ENCODE data around the gene PRPS1. TPM values are rescaled to one million over a fixed set of nuclear protein-coding genes. Genes with fewer than 3 reads are reported as not detected.

Gene PRPS1
- total RNA-seq, 6 experiments from 2014 or later, result 23.8 to 38.6 (median 26.0) TPM

DNA sequence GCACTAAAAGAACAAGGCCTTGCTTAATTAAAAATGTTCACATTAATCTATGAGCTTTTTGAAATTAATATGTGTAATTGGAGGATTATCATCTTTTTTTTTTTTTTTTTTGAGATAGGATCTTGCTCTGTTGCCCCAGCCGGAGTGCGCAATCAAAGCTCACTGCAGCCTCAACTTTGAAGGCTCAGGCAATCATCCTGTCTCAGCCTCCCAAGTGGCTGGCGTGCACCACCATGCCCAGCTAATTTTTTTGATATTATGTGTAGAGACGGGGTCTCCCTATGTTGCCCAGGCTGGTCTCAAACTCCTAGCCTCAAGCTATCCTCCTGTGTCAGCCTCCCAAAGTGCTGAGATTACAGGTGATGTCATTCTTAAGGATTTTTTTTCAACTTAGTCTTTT lies 20.0 kb downstream of the PRPS1 start:
- Histone ChIP-seq H3K9me3 (no peaks in the 10 kb centered on the region), H3K4me3 (no peak overlapping the region), H3K27ac (no peak overlapping the region), H3K27me3 (no peaks in the 10 kb centered on the region), H3K36me3 (peaks cover 0 to 8% (median 3%) of the 10 kb centered on the region in 4 donors), H3K4me1 (no peaks in the 10 kb centered on the region)
- DNase-seq (no peak), ATAC-seq (no peak)
- TF ChIP-seq, protein P1, sequence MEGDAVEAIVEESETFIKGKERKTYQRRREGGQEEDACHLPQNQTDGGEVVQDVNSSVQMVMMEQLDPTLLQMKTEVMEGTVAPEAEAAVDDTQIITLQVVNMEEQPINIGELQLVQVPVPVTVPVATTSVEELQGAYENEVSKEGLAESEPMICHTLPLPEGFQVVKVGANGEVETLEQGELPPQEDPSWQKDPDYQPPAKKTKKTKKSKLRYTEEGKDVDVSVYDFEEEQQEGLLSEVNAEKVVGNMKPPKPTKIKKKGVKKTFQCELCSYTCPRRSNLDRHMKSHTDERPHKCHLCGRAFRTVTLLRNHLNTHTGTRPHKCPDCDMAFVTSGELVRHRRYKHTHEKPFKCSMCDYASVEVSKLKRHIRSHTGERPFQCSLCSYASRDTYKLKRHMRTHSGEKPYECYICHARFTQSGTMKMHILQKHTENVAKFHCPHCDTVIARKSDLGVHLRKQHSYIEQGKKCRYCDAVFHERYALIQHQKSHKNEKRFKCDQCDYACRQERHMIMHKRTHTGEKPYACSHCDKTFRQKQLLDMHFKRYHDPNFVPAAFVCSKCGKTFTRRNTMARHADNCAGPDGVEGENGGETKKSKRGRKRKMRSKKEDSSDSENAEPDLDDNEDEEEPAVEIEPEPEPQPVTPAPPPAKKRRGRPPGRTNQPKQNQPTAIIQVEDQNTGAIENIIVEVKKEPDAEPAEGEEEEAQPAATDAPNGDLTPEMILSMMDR (IDR thresholded peaks at IDR 0.05), result no peak
- no peak for TF ChIP-seq POLR2A (IDR thresholded peaks at IDR 0.05)
- 89% methylated on average over 4 of the region's 4 CpGs for WGBS (ENCODE audit: insufficient coverage, low coverage, low lambda C conversion rate, missing lambda C conversion rate)
- intact Hi-C loops (cut with DNase I), result no loop called here

DNA sequence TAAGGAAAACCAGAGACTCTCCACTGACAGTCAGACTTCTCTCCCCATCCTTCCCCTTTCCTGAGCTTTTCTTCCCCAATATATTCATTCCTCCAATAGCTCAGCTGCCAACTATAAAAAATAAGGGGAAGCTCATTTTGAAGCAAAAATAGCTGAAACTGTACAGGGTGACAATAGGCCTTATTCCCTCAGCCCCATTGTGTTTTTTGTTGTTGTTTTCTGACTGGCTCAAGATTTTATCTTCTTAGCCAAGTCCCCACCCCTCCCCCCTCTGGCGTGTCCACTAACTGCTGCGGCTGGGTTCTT lies 26.2 kb downstream of the PRPS1 start:
- Histone ChIP-seq H3K27ac (no peak overlapping the region), H3K36me3 (peaks cover 0 to 5% (median 0%) of the 10 kb centered on the region in 4 donors), H3K4me1 (no peaks in the 10 kb centered on the region), H3K4me3 (no peak overlapping the region), H3K9me3 (no peaks in the 10 kb centered on the region), H3K27me3 (no peaks in the 10 kb centered on the region)
- ATAC-seq (peak in 1 of 4 donors; percentile 34), DNase-seq (no peak)
- WGBS (ENCODE audit: insufficient coverage, low coverage, low lambda C conversion rate, missing lambda C conversion rate), result 27% methylated on average over 2 of the region's 2 CpGs
- intact Hi-C loops (cut with DNase I), result loop anchor here in 1 of 2 donors (10.0 kb wide), 1 partner anchor 120 kb away; the partner anchor contains the start of genes NCBP2L and TSC22D3
- TF ChIP-seq, protein P1 (IDR thresholded peaks at IDR 0.05), result no peak
- TF ChIP-seq POLR2A (IDR thresholded peaks at IDR 0.05), result no peak

DNA sequence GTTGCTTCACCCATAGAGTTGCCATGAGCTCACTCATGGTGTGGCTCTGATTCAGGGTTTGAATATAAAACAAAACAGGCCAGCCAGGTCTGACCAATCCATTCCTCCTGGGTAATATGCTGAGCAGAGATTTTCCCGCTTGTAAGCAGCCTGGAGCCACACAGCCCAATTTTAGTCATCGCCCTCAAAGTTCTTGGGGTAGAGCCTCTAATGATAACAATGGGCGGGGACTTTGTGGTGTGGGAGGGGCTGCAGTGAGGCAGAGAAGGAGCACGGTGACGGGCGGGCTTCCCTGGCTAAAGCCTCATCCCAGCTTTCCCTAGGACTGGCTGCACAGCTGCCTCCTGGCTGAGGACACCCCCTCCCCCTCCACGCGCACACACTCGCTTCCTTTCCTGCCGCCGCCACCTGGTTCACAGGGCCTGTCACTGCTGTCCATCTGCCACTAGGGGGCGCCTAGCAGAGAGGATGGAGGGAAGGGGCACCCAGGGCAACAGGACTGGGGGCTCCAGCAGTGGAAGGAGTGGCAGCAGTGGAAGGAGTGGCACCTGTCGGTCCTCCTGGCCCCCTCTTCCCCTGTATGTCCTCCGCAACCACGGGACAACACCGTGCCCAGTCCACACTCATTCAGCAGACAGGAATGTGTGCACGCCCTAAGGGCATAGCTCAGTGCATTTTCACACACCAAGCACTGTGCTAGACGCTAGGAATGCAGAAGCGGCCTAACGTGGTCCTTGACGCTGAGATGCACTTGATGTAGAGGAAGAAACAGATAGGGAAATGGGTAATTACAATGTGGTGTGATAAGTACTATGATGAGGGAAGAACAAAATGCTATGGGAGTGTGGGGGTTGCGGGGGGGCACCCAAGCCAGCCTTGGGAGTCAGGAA lies 26.8 kb downstream of the PRPS1 start:
- TF ChIP-seq POLR2A (IDR thresholded peaks at IDR 0.05), result no peak
- TF ChIP-seq, protein P1 (IDR thresholded peaks at IDR 0.05), result peak; percentile 37 to 57 (median 54)
- Histone ChIP-seq H3K4me1 (no peaks in the 10 kb centered on the region), H3K36me3 (no peaks in the 10 kb centered on the region), H3K4me3 (no peak overlapping the region), H3K9me3 (no peaks in the 10 kb centered on the region), H3K27ac (no peak overlapping the region), H3K27me3 (no peaks in the 10 kb centered on the region)
- intact Hi-C loops (cut with DNase I), result loop anchor here in 1 of 2 donors (10.0 kb wide), 1 partner anchor 120 kb away; the partner anchor contains the start of genes NCBP2L and TSC22D3
- ATAC-seq (peak; percentile 67 to 70 (median 68)), DNase-seq (peak; percentile 45 to 67 (median 51))
- 50% methylated on average over 11 of the region's 22 CpGs for WGBS (ENCODE audit: insufficient coverage, low coverage, low lambda C conversion rate, missing lambda C conversion rate)

DNA sequence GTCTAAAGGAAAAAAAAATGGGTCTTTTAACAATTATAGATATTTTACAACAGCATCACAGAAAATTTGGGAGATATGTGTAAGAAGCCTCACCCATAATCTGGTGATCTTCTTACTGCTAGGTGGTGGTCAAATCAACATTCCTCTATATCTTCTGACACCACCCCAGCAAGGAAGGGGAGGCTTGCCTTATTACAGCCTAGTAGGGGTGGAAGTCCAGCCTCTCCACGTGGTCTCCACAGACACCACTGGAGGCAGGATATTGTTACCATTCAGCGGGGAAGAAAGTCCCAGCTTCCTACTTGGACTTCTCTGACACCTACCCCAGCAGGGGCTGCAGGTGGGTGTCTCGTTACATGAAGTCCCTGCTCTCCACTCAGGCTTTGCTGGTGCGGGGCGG lies 28.7 kb downstream of the PRPS1 start:
- DNase-seq (no peak), ATAC-seq (no peak)
- H3K36me3 ChIP-seq, result no peaks in the 10 kb centered on the region
- no peaks in the 10 kb centered on the region for H3K27me3 ChIP-seq
- H3K27ac ChIP-seq, result no peak overlapping the region
- H3K4me3 ChIP-seq, result no peak overlapping the region
- no peaks in the 10 kb centered on the region for H3K9me3 ChIP-seq
- TF ChIP-seq, protein P1 (IDR thresholded peaks at IDR 0.05), result no peak
- no peak for TF ChIP-seq POLR2A (IDR thresholded peaks at IDR 0.05)
- intact Hi-C loops (cut with DNase I), result loop anchor here in 1 of 2 donors (10.0 kb wide), 1 partner anchor 118 kb away; the partner anchor contains the start of genes NCBP2L and TSC22D3
- WGBS (ENCODE audit: insufficient coverage, low coverage, low lambda C conversion rate, missing lambda C conversion rate), result 65% methylated on average over 5 of the region's 5 CpGs
- no peaks in the 10 kb centered on the region for H3K4me1 ChIP-seq

All from right lobe of liver (tissue), 6 donors.